SU-DHL-6 (cell line): Measurements from ENCODE around the gene TIGIT.

Experiments used
- H2AFZ ChIP-seq: fragments of 200-600 bp; sonication (generic); 2 replicates; pipeline ENCODE4 v1.6.1; 2014; ENCODE audit warnings: low read depth, mild to moderate bottlenecking, moderate library complexity, mixed read lengths, antibody characterized with exemption, low read length; ENCODE audit not compliant: severe bottlenecking
- H3F3A ChIP-seq: fragments of 200-600 bp; shearing (Covaris generic); 2 replicates; pipeline ENCODE4 v1.6.0; 2016; ENCODE audit warnings: antibody characterized with exemption, mild to moderate bottlenecking; ENCODE audit not compliant: insufficient read depth
- H3K27ac ChIP-seq: fragments of 200-600 bp; sonication (generic); 2 replicates; pipeline ENCODE4 v1.5.1; 2016; ENCODE audit warnings: low read depth, mild to moderate bottlenecking, low read length, moderate library complexity, mixed read lengths
- H3K27me3 ChIP-seq: fragments of 200-600 bp; sonication (generic), shearing (Covaris generic); 2 replicates; pipeline ENCODE4 v1.6.0; 2014; ENCODE audit warnings: mild to moderate bottlenecking, low read length
- H3K36me3 ChIP-seq: fragments of 200-600 bp; sonication (generic); 2 replicates; pipeline ENCODE4 v1.6.1; 2014; ENCODE audit warnings: mild to moderate bottlenecking, low read length, mixed read lengths
- H3K4me2 ChIP-seq: fragments of 300-600, 200-600 bp; shearing (Covaris generic), sonication (generic); 2 replicates; pipeline ENCODE4 v1.6.0; 2014; ENCODE audit warnings: low read length, low read depth, mild to moderate bottlenecking; ENCODE audit not compliant: poor library complexity, severe bottlenecking
- H3K4me3 ChIP-seq: fragments of 200-600 bp; sonication (generic); 2 replicates; pipeline ENCODE4 v1.5.1; 2014; ENCODE audit warnings: antibody characterized with exemption, low read length, mild to moderate bottlenecking, mixed read lengths; ENCODE audit not compliant: insufficient read depth, poor library complexity, severe bottlenecking
- H3K79me2 ChIP-seq: fragments of 200-600 bp; sonication (generic); 2 replicates; pipeline ENCODE4 v1.6.1; 2014; ENCODE audit warnings: mild to moderate bottlenecking, low read length, moderate library complexity; ENCODE audit not compliant: insufficient read depth
- H3K9ac ChIP-seq: fragments of 200-600 bp; sonication (generic); 2 replicates; pipeline ENCODE4 v1.7.0; 2014; ENCODE audit warnings: mild to moderate bottlenecking, low read length
- H3K9me2 ChIP-seq: fragments of 200-600 bp; sonication (generic); replicated peaks from 2 replicates; pipeline ENCODE4 v1.6.1; 2014; ENCODE audit warnings: low read length; ENCODE audit not compliant: insufficient read depth
- H3K9me3 ChIP-seq: fragments of 200-600 bp; sonication (generic); 2 replicates; pipeline ENCODE4 v1.6.1; 2014; ENCODE audit warnings: low read length, mixed read lengths; ENCODE audit not compliant: insufficient read depth
- H4K20me1 ChIP-seq: fragments of 200-600 bp; sonication (generic); 2 replicates; pipeline ENCODE4 v1.6.1; 2014; ENCODE audit warnings: low read depth, mild to moderate bottlenecking, antibody characterized with exemption, low read length, moderate library complexity, mixed read lengths
- CTCF ChIP-seq: fragments of 200-600 bp; sonication (generic); IDR thresholded peaks from one replicate; pipeline ENCODE4 v1.5.1; 2017; ENCODE audit warnings: antibody characterized with exemption, mild to moderate bottlenecking, low read length, moderate library complexity; ENCODE audit not compliant: insufficient read depth, poor library complexity, severe bottlenecking
- EZH2phosphoT487 ChIP-seq: fragments of 200-600 bp; sonication (generic), shearing (Covaris generic); conservative IDR thresholded peaks from 2 replicates; pipeline ENCODE4 v1.6.1; 2018; ENCODE audit warnings: mild to moderate bottlenecking, antibody characterized with exemption, low read length, moderate library complexity, mixed read lengths

The TIGIT gene

GRCh38 chr3:114313426-114313825, 19.6 kb downstream of the TIGIT start:
- TF ChIP-seq EZH2phosphoT487 (no peak), CTCF (no peak)
- no peaks in the 10 kb centered on the region for H3K9me2 ChIP-seq
- H4K20me1 ChIP-seq, result no peaks in the 10 kb centered on the region
- no peaks in the 10 kb centered on the region for H3K27me3 ChIP-seq
- no peak overlapping the region for H3K4me3 ChIP-seq
- no peak overlapping the region for H3K4me2 ChIP-seq
- H3K9me3 ChIP-seq, result no peaks in the 10 kb centered on the region
- no peaks in the 10 kb centered on the region for H3K79me2 ChIP-seq
- no peaks in the 10 kb centered on the region for H3F3A ChIP-seq
- no peak overlapping the region for H3K9ac ChIP-seq
- H3K36me3 ChIP-seq, result no peaks in the 10 kb centered on the region
- H2AFZ ChIP-seq, result no peak overlapping the region
- no peak overlapping the region for H3K27ac ChIP-seq

- no peaks in the 10 kb centered on the region for H3K9me2 ChIP-seq
Observed at GRCh38 chr3:114314282-114314681, 20.5 kb downstream of the TIGIT start.

GRCh38 chr3:114318295-114318694, 24.5 kb downstream of the TIGIT start:
- Histone ChIP-seq H3K27me3 (no peaks in the 10 kb centered on the region), H3F3A (no peaks in the 10 kb centered on the region), H3K36me3 (no peaks in the 10 kb centered on the region), H2AFZ (no peak overlapping the region), H3K79me2 (no peaks in the 10 kb centered on the region), H3K9me3 (no peaks in the 10 kb centered on the region), H3K9ac (no peak overlapping the region), H3K27ac (no peak overlapping the region), H4K20me1 (no peaks in the 10 kb centered on the region), H3K4me2 (no peak overlapping the region), H3K4me3 (no peak overlapping the region), H3K9me2 (no peaks in the 10 kb centered on the region)
- no peak for TF ChIP-seq EZH2phosphoT487
- no peak for TF ChIP-seq CTCF

More at GRCh38 chr3:114314282-114314681, 20.5 kb downstream of the TIGIT start:
- no peak overlapping the region for H3K27ac ChIP-seq
- TF ChIP-seq EZH2phosphoT487, result no peak
- no peak for TF ChIP-seq CTCF
- no peaks in the 10 kb centered on the region for H3K27me3 ChIP-seq
- H3K79me2 ChIP-seq, result no peaks in the 10 kb centered on the region
- no peaks in the 10 kb centered on the region for H3K36me3 ChIP-seq
- no peak overlapping the region for H2AFZ ChIP-seq
- H4K20me1 ChIP-seq, result no peaks in the 10 kb centered on the region
- H3K9ac ChIP-seq, result no peak overlapping the region
- H3F3A ChIP-seq, result no peaks in the 10 kb centered on the region
- no peaks in the 10 kb centered on the region for H3K9me3 ChIP-seq
- H3K4me3 ChIP-seq, result no peak overlapping the region
- no peak overlapping the region for H3K4me2 ChIP-seq
